GOT3 (cell line): Measurements from ENCODE around the gene SULT1A3.
"Not testable (repeated sequence)": the region's sequence is repeated elsewhere in the genome, so short reads cannot be mapped to it uniquely, and the experiment has no call there.

Source experiments
- DNase-seq: peaks from one replicate; lab custom pipeline; 2025; ENCODE audit warnings: mixed read lengths; lab: John Stamatoyannopoulos, UW

Gene SULT1A3

DNA sequence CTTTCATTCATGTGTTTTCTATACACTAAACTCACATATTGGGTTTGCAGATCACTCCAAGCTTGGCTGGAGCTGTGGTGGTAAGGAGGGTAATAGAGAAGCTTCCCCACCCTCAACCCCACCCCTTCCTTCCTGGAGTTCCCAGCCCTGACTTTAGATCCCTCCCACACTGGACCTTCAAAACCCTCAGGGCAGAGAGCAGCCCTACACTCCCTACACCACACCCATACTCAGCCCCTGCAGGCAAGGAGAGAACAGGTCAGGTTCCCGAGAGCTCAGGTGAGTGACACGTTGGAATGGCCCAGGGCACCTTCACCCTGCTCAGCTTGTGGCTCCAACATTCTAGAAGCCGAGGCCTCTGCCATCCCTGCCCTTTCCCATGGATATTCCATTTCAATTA, at the start of gene SULT1A3:
Gene SULT1A3, plus strand, starts transcription at position 207 of the 400 bp plus-strand sequence. CDS start 1,474 bp downstream, outside the sequence.
- not testable (repeated sequence) for DNase-seq

DNA sequence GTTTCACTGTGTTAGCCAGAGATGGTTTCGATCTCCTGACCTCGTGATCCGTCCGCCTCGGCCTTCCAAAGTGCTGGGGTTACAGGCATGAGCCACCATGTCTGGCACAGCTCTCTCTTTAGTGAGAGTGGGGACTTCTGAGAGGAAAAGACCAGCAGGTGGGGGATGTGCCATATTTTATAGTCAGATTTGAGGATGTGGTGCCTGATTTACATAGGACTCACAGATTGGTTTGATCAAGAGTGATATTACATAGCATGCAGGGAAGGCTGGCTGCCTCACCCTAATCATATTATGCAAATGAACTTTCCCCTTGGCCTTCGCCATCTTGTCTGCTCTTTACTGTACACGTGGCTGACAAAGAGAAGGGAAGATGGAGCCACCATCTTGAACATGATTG, 48.0 kb upstream of the SULT1A3 start:
- DNase-seq: no peak

DNA sequence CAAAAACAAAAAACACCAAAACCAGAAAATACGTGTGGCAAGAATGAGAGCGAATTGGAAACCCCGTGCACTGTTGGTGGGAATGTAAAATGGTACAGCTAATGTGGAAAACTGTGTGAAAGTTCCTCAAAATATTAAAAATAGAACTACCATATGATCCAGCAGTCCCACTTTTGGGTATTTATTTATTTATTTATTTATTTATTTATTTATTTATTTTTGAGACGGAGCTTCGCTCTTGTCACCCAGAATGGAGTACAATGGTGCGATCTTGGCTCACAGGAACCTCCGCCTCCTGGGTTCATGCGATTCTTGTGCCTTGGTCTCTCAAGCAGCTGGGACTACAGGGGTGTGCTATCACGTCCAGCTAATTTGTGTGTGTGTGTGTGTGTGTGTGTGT, 46.5 kb upstream of the SULT1A3 start:
- DNase-seq: no peak

DNA sequence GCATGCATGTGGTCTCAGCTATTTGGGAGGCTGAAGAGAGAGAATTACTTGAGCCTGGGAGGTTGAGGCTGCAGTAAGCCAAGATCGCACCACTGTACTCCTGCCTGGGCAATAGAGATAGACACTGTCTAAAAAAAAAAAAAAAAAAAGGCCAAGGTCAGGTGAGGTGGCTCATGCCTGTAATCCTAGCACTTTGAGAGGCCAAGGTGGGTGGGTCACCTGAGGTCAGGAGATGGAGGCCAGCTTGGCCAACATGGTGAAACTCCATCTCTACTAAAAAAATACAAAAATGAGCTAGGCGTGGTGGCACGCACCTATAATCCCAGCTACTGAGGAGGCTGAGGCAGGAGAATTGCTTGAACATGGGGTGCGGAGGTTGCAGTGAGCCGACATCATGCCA, 43.9 kb upstream of the SULT1A3 start:
- no peak for DNase-seq

DNA sequence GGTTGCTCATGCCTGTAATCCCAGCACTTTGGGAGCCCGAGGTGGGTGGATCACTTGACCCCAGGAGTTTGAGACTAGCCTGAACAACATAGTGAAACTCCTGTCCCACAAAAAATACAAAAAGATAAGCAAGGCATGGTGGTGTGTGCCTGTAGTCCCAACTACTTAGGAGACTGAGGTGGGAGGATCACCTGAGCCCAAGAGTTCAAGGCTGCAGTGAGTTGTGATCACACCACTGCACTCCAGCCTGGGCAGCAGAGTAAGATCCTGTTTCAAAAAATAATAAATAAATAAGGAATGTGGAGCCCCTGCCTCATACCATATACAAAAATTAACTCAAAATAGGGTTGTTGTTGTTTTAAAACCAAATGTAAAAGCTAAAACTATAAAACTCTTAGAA, 41.8 kb upstream of the SULT1A3 start:
- DNase-seq: no peak

DNA sequence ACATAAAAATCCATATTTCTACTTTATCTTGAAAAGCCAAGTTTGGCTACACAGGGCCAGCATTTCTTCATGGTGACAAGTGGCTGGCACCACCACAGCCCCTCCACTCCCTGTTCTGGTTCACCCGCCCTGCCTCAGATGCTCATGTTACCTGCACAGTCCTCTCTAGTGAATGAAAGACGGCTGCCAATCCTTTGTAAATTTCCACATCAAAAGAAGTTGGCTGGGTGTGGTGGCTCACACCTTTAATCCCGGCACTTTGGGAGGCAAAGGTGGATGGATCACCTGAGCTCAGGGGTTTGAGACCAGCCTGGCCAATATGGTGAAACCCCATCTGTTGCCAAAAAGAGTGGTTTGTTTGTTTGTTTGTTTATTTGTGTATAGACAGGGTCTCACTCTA, 35.5 kb upstream of the SULT1A3 start:
- DNase-seq: no peak

DNA sequence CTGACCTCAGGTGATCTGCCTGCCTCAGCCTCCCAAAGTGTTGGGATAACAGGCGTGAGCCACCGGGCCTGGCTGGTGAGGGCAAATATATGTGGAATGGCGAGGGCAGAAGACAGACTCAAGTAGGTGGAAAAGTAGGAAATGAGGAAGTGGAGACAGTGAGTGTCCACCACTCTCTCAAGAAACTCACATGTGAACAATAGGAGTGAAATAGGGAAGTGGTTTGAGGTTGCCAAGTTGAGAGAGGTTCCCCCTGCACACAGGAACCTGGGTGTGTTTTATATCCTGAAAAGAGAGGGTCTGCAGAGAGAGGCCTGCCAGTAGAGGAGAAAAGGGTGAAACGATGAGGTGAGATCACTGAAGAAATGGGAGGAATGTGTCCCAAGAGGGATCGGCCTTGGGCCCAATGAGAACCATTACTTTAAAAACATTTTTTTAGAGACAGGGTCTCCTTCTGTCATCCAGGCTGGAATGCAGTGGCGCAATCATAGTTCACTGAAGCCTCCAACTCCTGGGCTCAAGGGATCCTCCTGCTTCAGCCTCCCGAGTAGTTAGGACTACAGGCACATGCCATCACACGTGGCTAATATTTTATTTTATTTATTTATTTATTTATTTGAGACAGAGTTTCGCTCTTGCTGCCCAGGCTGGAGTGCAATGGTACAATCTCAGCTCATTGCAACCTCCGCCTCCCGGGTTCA, 32.7 kb upstream of the SULT1A3 start:
- DNase-seq: no peak

DNA sequence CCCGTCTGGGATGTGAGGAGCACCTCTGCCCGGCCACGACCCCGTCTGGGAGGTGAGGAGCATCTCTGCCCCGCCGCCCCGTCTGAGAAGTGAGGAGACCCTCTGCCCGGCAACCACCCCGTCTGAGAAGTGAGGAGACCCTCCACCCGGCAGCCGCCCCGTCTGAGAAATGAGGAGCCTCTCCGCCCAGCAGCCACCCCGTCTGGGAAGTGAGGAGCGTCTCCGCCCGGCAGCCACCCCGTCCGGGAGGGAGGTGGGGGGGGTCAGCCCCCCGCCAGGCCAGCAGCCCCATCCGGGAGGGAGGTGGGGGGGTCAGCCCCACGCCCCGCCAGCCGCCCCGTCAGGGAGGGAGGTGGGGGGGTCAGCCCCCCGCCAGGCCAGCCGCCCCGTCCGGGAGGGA, 30.3 kb upstream of the SULT1A3 start:
- not testable (repeated sequence) for DNase-seq

DNA sequence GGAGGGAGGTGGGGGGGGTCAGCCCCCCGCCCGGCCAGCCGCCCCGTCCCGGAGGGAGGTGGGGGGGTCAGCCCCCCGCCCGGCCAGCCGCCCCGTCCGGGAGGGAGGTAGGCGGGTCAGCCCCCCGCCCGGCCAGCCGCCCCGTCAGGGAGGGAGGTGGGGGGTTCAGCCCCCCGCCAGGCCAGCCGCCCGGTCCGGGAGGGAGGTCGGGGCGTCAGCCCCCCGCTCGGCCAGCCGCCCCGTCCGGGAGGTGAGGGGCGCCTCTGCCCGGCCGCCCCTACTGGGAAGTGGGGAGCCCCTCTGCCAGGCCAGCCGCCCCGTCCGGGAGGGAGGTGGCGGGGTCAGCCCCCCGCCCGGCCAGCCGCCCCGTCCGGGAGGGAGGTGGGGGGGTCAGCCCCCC, 29.6 kb upstream of the SULT1A3 start:
- not testable (repeated sequence) for DNase-seq

DNA sequence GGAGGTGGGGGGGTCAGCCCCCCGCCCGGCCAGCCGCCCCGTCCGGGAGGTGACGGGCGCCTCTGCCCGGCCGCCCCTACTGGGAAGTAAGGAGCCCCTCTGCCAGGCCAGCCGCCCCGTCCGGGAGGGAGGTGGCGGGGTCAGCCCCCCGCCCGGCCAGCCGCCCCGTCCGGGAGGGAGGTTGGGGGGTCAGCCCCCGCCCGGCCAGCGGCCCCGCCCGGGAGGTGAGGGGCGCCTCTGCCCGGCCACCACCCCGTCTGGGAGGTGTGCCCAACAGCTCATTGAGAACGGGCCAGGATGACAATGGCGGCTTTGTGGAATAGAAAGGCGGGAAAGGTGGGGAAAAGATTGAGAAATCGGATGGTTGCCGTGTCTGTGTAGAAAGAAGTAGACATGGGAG, 28.9 kb upstream of the SULT1A3 start:
- not testable (repeated sequence) for DNase-seq

DNA sequence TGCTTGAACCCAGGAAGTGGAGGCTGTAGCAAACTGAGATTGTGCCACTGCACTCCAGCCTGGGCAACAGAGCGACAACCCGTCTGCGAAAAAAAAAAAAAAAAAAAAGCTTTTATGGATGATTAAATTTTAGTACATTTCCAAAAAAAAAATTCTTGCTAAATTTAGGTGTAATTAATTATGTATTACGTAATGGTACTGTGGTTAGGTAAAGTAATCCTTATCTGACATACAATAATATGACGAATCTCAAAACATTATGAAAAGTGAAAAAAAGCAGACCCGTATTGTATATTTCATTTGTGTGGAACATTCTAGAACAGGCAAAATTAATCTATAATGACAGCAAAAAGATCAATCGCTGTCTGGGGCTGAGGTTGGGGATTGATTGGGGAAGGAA, 26.0 kb upstream of the SULT1A3 start:
- no peak for DNase-seq

DNA sequence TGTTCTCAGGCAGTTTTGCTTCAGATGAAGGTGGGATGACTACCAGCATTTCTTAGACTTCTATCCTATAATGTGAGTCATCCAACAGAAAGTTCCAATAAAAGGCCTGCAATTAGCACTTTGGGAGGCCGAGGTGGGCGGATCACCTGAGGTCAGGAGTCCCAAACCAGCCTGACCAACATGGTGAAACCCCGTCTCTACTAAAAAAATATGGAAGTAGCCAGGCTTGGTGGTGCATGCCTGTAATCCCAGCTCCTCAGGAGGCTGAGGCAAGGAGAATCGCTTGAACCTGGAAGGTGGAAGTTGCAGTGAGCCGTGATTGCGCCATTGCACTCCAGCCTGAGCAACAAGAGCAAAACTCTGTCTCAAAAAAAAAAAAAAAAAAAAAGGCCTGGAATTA, 22.2 kb upstream of the SULT1A3 start:
- DNase-seq: not testable (repeated sequence)

DNA sequence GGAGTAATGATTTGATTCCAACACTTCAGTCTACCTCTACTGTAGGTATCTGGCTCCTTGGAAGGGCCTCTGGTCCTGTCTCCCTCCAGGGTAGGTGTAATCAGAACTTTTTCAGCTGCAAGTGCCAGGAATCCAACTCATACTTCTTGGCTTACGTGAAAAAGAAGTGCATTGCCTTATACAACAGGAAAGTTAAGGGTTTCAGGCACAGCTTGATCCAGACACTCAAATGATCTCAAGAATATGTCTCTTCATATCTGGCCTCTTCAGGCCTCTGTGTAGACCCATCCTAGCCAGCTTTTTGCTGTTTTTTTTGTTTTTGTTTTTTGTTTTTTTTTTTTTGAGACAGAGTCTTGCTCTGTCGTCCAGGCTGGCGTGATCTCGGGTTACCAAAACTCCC, 19.9 kb upstream of the SULT1A3 start:
- no peak for DNase-seq

DNA sequence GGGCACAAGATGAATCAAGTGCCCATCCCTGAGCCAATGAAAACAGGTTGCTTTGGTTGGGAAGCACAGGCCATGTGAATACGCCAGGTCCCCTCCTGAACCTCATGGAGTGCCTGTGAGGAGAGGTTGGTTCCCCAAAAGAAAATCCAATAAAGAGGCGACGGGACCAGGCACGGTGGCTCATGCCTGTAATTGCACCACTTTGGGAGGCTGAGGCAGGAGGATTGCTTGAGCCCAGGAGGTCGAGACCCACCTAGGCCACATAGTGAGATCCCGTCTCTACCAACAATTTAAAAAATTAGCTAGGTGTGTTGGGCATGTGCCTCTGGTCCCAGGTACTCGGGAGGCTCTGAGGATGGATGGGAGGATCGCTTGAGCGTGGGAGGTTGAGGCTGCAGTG, 19.1 kb upstream of the SULT1A3 start:
- DNase-seq: no peak

DNA sequence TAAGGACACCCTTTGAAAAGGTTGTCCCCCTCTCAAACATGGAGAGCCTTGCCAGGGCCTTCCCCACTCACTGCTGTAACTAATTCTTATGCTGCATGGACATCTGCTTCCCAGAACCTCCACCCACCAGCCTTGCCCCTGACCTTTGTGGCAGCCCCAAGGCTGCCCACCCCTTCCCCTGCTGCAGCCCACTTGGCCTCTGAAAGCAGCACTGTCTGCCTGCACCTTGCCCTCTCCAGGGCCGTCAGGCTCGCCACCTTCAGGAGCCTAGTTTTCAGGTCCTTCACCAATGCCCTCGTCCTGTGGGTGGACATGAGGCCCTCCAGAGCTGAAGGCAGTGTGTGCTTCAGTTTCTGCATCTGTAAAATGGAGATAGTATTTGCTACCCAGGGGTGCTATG, 18.3 kb upstream of the SULT1A3 start:
- DNase-seq: no peak

DNA sequence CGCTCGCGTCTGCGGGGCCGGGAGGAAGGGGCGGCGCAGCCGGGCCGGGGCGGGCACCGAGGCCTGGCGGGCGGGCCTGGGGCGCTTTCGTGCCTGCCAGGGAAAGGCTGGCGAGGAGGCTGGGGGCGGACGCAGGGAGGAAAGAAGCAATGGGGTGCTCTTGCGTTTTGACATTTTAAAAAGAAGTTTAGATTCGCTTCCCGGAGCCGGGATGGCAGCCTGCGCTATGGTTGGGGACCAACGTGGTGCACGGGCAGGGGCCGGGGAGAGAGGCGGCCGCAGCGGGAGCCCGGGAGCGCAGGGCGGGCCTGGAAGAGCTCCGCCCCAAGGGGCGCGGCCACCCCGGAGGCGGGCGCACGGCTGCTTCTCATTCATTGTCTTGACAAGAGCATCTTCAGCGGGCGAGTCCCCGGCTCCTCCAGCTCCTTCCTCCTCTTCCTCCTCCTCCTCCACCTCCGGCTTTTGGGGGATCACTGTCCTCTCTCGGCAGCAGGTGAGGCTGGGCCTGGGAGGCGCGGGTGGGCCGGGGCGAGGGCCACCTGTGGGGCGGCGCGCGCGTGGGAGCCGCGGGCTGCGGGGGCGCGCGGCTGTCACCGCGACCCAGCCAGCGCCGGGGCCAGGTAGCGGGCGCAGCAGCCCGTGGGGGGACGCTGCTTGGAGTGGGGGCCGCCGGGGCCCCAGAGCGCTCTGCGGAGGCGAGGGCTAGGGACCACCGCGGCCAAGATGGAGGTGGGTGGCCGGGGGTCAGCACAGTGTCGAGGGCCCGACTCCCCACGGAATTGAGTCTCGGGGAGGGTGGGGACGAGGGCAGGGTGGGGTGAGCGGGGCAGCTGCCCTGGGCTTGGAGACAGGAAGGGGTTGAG, 15.6 kb upstream of the SULT1A3 start, which contains the start of gene CORO1A:
Gene CORO1A, plus strand, starts transcription at position 370 of the 863 bp plus-strand sequence. CDS start 1,608 bp downstream, outside the sequence.
- no peak for DNase-seq

DNA sequence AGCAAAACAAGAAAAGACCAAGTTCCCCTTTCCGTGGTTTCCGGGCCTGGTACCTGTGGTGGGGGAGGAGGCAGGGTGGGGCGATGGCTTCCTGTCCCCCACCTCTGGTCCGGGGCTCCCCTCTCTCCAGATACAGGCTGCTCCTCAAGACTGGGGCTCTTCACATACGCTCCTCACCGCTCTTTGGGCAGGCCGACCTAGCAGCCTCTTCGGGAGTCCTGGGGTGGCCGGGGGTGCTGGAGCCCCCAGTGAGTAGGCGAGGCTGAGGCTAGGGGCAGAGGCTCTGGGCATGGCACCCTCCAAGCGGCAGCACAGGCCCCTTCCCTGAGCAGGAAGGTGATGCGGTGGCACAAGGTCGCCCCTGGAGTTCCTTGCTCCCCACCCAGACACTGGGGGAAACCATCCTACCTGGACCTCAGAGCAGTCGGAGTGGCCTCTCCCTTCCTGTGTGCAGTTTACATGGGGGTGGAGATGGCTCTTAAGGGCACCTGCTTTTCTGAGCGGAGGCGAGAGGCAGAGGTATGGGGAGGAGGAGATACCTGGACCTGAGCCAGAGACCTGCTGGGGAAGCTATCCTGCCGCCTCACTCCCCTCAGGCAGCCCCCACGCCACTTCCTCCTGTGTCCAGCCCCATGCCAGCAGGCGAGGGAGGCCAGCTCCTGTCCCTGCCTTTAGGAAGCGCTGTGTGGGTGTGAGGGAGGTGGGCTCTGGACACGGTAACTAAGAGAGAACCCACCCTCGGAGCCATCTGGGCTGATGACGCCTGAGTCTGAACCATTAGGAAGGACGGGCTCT, 14.8 kb upstream of the SULT1A3 start:
- DNase-seq: no peak

DNA sequence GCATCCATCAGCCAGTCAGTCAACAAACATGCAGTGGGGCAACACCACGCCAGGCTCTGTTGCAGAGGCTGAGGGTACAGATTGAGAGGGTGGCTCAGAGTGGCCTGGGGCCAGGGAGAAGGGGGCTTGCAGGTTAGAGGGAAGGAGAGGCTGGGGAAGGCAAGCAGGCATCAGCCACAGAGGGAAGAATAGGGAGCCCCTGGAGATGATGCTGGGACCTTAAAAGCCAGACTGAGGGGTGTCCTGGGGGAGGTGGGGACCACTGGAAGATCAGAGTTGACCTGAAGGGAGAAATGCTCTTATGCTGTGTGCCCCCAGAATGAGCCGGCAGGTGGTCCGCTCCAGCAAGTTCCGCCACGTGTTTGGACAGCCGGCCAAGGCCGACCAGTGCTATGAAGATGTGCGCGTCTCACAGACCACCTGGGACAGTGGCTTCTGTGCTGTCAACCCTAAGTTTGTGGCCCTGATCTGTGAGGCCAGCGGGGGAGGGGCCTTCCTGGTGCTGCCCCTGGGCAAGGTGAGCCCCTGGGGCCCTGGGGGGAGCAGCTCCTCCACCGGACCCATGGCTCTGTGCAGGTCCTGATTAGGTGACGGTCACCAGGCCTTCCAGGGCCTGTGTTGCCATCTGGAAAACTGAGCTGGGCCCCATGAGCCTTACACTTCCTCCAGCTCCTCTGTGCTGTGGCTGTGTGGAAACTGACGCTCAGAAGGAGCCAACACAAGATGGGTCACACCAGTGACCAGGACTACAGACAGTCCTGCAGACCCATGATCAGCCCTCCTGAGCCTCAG, 14.0 kb upstream of the SULT1A3 start:
- DNase-seq: no peak

DNA sequence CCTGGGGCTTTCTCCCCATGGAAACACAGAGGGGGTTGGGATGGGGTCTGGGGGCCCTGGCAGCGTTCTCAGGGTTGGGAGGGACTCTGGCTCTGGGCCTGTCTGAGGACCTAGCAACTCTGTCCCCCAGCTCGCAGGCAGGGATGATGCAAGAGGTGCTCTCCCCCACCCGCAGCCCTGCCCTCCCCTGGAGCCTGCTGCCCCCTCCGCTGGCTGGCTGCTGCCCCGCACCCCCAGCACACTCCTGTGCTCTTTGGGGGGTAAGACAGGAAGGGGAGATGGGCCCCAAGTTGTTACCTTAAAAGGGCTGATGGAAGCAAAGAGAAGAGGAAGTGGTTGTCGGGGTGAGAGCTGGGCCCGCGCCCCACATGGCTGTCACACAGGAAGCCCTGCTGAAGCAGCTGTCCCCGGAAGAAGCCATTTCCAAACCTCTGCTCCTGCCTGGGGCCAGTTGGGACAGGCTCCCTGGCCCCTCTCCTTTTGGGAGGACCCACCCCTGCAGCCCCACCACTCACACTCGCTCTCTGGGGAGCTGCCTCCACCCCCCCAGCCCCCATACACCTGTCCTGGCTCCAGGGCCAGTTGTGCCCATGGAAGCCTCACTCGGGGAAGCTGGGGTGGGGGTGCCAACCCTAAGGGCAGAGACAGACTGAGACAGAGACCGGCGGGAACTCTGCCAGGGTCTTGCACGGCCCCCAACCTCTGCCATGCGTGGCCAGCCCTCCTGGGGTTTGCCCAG, 13.2 kb upstream of the SULT1A3 start:
- DNase-seq: no peak

DNA sequence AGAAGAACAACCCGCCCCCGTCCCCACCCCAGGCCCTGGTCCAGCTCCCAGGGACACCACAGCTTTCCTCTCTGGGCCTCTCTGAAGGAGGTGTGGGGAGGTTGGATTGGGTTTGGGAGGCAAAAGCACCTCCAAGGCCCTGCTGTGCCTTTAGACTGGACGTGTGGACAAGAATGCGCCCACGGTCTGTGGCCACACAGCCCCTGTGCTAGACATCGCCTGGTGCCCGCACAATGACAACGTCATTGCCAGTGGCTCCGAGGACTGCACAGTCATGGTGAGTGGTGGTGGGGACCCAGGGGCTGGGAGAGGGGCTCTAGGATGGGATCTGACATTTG, 12.6 kb upstream of the SULT1A3 start:
- no peak for DNase-seq
